Measurements from ENCODE around the gene NPTX1. TPM values are rescaled to one million over a fixed set of nuclear protein-coding genes. Genes with fewer than 3 reads are reported as not detected.

The NPTX1 gene
- total RNA-seq, 2 experiments from 2014 or later = 0.22 TPM; not detected in 1

GRCh38 chr17:80429356-80430275 lies 46.8 kb downstream of the NPTX1 start:
- no peak overlapping the region for H3K4me3 ChIP-seq (ENCODE audit: low read depth, low read length, poor library complexity, severe bottlenecking)
- TF ChIP-seq CTCF (conservative IDR thresholded peaks at IDR 0.05; ENCODE audit: low read length) (no peak), EZH2phosphoT487 (IDR thresholded peaks at IDR 0.05; ENCODE audit: borderline replicate concordance, low read depth, low read length) (no peak)
- ChIA-PET CTCF (ENCODE audit: unreplicated experiment) (no interaction called here), POLR2A (interaction anchor here (0.5 kb wide), 1 partner anchor 1209 kb away, joined by 3 read pairs; no protein-coding TSS in a partner anchor)
- DNase-seq (ENCODE audit: low spot score) = no peak
- no peaks in the 10 kb centered on the region for H3K9me3 ChIP-seq (ENCODE audit: low read length)
- H3K27ac ChIP-seq (ENCODE audit: low read depth, low read length, poor library complexity, severe bottlenecking) = no peak overlapping the region
- H3K4me2 ChIP-seq (ENCODE audit: low read length) = no peak overlapping the region
- no peak overlapping the region for H2AFZ ChIP-seq (ENCODE audit: low read length)
- intact Hi-C loops (cut with micrococcal nuclease; ENCODE audit: unreplicated experiment) = no loop called here
- H3K79me2 ChIP-seq (ENCODE audit: insufficient read depth, low read depth, low read length) = no peaks in the 10 kb centered on the region
- H3K36me3 ChIP-seq (ENCODE audit: insufficient read depth, low read length) = no peaks in the 10 kb centered on the region
- BruUV-seq (replicated peaks) = no TSS peak
- H3K4me1 ChIP-seq (ENCODE audit: insufficient read depth, low read length, poor library complexity, severe bottlenecking) = peaks cover 10% of the 10 kb centered on the region
- H3K9me2 ChIP-seq (ENCODE audit: insufficient read depth, low read length) = no peaks in the 10 kb centered on the region
- no peaks in the 10 kb centered on the region for H4K20me1 ChIP-seq (ENCODE audit: insufficient read depth, low read length)

GRCh38 chr17:80428796-80429195 lies 47.6 kb downstream of the NPTX1 start:
- H4K20me1 ChIP-seq (ENCODE audit: insufficient read depth, low read length) = no peaks in the 10 kb centered on the region
- H3K79me2 ChIP-seq (ENCODE audit: insufficient read depth, low read depth, low read length) = no peaks in the 10 kb centered on the region
- no peaks in the 10 kb centered on the region for H3K36me3 ChIP-seq (ENCODE audit: insufficient read depth, low read length)
- H3K9me3 ChIP-seq (ENCODE audit: low read length) = no peaks in the 10 kb centered on the region
- DNase-seq (ENCODE audit: low spot score) = no peak
- H3K27ac ChIP-seq (ENCODE audit: low read depth, low read length, poor library complexity, severe bottlenecking) = no peak overlapping the region
- ChIA-PET CTCF (ENCODE audit: unreplicated experiment) (no interaction called here), POLR2A (no interaction called here)
- BruUV-seq (replicated peaks) = no TSS peak
- no peak overlapping the region for H2AFZ ChIP-seq (ENCODE audit: low read length)
- H3K4me3 ChIP-seq (ENCODE audit: low read depth, low read length, poor library complexity, severe bottlenecking) = no peak overlapping the region
- intact Hi-C loops (cut with micrococcal nuclease; ENCODE audit: unreplicated experiment) = no loop called here
- TF ChIP-seq EZH2phosphoT487 (IDR thresholded peaks at IDR 0.05; ENCODE audit: borderline replicate concordance, low read depth, low read length) (no peak), CTCF (conservative IDR thresholded peaks at IDR 0.05; ENCODE audit: low read length) (no peak)
- H3K4me1 ChIP-seq (ENCODE audit: insufficient read depth, low read length, poor library complexity, severe bottlenecking) = peaks cover 10% of the 10 kb centered on the region
- no peak overlapping the region for H3K4me2 ChIP-seq (ENCODE audit: low read length)
- H3K9me2 ChIP-seq (ENCODE audit: insufficient read depth, low read length) = no peaks in the 10 kb centered on the region

GRCh38 chr17:80428363-80428762 lies 48.0 kb downstream of the NPTX1 start:
- H3K4me2 ChIP-seq (ENCODE audit: low read length) = no peak overlapping the region
- H3K4me3 ChIP-seq (ENCODE audit: low read depth, low read length, poor library complexity, severe bottlenecking) = no peak overlapping the region
- no peaks in the 10 kb centered on the region for H3K79me2 ChIP-seq (ENCODE audit: insufficient read depth, low read depth, low read length)
- no peaks in the 10 kb centered on the region for H3K36me3 ChIP-seq (ENCODE audit: insufficient read depth, low read length)
- H3K9me2 ChIP-seq (ENCODE audit: insufficient read depth, low read length) = no peaks in the 10 kb centered on the region
- H3K27ac ChIP-seq (ENCODE audit: low read depth, low read length, poor library complexity, severe bottlenecking) = no peak overlapping the region
- DNase-seq (ENCODE audit: low spot score) = no peak
- peaks cover 10% of the 10 kb centered on the region for H3K4me1 ChIP-seq (ENCODE audit: insufficient read depth, low read length, poor library complexity, severe bottlenecking)
- BruUV-seq (replicated peaks) = no TSS peak
- ChIA-PET POLR2A (no interaction called here), CTCF (ENCODE audit: unreplicated experiment) (no interaction called here)
- intact Hi-C loops (cut with micrococcal nuclease; ENCODE audit: unreplicated experiment) = no loop called here
- no peak for TF ChIP-seq CTCF (conservative IDR thresholded peaks at IDR 0.05; ENCODE audit: low read length)
- TF ChIP-seq EZH2phosphoT487 (IDR thresholded peaks at IDR 0.05; ENCODE audit: borderline replicate concordance, low read depth, low read length) = no peak
- H3K9me3 ChIP-seq (ENCODE audit: low read length) = no peaks in the 10 kb centered on the region
- no peak overlapping the region for H2AFZ ChIP-seq (ENCODE audit: low read length)
- H4K20me1 ChIP-seq (ENCODE audit: insufficient read depth, low read length) = no peaks in the 10 kb centered on the region
